HG03039 (cell line): ENCODE data around the gene PRKCE.

Experiments
- ATAC-seq: cut with Tn5 transposase; IDR thresholded peaks from one replicate; pipeline ENCODE4 v1.9.1; 2021; ENCODE audit warnings: mild to moderate bottlenecking, moderate library complexity; ENCODE audit not compliant: unreplicated experiment

The PRKCE gene

DNA sequence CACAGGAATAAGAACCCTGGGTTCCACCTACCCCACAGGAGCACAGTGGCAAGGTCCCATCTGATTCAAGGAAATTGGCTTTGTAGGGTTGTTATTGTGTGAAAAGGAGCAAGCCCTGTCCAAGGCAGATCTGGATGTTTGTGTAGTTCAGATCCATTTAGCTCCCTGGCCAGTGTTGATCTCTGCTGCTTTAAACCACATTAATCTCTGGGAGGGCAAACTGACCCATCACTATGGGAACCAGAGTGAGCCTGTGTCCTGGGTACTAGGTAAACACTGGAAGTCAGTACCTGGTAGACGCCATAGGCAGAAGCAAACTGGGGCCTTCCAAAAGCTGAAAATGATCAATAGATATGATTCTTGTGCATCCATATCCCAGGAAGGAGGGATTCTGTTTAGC lies 374.2 kb downstream of the PRKCE start:
- ATAC-seq: no peak

DNA sequence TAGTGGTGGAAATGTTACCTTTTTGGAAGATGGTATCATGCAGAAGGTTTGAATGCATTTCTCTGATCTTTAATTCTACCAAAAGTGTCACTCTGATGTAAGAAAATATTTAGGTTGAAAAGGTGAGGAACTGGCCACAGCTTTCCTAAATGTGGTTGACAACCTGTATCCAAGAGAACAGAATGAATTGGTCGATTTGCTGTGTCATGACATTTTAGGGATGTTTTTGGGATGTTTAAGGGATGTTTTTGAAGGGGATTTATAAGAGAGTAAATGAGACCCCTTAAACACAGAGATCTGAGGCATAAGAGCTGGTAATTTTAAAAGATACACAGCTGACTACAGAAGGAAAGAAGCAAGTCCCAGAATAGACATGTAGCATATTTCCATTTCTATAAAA lies 375.0 kb downstream of the PRKCE start:
- no peak for ATAC-seq

DNA sequence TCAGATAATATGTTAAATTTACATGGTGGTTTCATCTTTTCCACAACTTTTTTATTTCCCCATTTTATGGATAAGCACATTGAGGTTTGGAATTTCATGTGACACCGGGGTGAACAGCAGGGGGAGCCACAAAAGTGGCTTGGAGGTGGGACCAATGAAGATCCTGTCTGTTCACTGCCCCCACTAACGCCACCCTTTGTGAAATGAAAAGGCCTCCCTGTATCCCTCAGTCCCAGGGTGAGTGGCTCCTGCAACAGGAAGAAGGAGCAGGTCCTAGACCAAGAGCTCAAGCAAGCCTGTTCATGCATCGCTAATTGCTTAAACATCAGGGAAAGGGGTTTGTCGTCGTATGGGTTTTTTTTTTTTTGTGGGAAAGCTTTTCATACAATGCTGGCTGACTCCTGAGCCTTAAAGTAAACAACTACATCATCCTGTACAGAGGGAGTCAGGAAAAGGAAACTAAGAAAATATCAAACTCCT lies 377.9 kb downstream of the PRKCE start:
- no peak for ATAC-seq

DNA sequence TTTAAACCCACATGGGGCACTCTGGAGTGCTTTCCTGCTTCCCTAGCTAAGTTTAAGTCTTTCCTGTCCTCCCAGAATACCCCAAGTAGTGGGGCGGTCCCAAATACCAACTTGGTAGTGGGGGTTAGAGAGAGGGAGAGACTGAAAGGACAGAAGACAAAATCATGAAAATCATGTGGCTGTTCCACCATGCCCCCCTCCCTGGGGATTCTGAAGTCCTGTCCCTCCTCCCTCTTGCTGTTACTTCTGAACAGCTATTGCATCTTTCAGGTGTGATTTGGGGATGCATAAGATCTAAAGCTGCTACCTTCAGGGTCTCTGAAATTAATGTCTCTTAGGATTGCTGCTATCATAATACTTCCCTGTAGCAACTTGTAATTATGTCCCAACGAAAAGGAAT lies 378.9 kb downstream of the PRKCE start:
- ATAC-seq: no peak

DNA sequence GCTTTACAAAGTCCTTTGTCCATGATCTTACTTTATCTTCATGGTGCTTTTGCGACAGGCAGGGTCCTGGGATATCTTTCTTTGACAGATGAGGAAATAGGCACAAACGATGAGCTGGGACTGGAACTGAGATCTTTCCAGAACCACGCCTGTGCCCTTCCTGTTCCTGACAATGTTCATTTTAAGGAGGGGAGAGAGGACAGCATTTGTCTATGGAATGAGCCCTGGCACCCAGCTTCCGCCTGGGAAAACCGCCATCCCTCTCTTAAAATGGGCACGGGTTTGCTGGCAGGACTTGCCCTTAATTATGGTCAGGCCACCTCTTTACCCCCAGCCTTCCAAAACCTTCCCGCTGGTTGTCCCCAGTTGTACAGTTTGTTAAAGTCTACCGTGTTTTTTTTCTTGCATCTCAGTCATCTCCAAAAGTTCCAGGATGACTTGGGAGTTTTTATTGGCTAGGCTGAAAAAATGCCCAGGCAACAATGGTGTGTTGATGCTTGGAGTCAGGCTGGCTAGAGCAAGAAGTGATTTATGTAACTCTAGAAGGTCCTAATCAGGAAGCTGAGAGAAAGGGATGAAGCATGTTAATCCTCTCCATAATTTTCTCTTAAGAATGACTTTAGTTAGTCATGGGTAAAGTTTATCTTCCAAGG lies 380.8 kb downstream of the PRKCE start:
- ATAC-seq: no peak

DNA sequence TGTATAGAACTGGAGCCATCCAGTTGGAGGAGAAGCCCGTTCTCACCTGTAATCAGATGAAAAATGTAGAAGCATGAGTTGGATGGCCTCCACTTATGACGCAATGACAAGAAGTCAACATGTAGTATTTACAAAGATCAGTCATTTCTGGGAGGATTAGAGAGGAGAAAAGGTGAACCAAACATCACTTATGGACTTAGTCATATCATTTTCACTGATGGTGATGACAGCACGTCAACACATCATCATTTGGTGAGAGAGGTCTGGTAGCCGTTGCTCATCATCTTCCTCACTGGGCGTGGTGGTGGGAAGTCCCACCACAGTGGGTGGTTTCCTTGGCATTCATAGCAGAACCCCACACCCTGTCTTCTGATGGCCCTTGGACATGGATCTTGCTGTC lies 381.5 kb downstream of the PRKCE start:
- no peak for ATAC-seq

DNA sequence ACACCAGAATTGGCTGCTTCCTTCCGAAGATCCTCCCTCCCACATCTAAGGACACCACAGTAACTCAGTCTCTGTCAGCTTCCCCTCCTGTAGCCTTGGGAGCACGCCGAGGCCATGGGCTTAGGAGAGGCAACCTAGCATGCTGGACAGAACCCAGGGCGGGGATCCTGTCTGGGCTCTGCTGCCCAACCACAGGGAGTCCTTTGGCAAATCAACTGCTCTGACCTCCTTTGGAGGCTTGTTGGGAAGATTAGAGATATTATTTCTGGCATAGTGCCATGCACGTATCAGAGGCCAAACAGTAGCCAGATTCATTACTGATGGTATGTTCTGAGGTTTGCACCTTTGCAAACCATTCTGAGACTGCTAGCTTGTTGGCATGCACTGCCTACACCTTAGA lies 383.1 kb downstream of the PRKCE start:
- no peak for ATAC-seq

DNA sequence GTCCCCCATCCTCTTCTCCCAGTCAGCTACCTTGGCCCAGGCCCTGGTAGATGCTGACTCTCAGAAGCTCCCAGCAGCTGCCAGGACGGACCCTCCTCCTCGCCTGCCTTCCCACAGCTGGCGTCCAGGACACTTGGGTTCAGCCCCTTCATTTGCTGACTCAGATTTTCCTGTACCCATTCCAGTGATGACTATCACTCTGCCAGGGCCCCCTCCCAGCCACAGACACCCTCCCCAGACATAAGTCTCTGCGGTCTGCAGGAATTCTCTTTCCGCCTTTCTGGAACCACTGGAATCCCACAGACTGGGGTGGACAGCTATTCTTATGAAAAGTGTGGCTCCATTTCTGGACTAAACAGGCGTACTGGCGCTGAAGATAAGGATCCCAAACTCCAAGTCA lies 385.5 kb downstream of the PRKCE start:
- ATAC-seq: no peak

DNA sequence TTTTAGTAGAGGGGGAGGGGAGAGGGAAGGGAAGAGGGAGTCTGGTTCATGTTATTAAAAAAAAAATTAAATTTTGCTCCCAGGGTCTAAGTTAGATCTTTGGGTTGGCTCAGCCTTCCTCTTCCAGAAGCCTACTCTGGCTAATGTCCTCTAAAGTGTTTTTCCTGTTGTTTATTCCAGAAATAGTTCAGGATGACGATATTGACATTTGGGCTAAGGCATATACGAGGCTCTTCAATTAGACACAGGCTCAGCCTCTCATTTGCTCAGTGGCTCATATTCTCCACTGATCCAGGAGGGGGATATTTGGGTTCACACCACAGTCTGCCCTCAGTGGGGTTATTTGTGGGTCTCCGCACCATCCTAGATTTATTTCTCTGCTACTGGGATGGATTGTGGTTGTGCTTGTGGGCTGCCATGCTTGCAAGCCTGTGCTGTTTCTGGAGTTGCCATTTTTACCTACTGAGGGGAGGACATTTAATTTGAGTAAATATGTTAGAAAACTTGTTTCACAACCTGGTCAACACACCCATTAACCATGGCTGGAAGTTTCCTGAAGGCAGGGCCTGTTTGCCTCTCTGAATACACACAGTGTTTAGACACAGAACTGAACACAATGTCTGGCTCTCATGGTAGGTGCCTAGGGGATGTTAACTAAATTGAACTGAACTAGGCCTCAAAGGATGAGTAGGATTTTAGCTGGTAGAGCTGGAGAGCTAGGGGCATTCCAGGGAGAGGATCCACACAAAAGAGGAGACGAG lies 388.2 kb downstream of the PRKCE start:
- no peak for ATAC-seq

DNA sequence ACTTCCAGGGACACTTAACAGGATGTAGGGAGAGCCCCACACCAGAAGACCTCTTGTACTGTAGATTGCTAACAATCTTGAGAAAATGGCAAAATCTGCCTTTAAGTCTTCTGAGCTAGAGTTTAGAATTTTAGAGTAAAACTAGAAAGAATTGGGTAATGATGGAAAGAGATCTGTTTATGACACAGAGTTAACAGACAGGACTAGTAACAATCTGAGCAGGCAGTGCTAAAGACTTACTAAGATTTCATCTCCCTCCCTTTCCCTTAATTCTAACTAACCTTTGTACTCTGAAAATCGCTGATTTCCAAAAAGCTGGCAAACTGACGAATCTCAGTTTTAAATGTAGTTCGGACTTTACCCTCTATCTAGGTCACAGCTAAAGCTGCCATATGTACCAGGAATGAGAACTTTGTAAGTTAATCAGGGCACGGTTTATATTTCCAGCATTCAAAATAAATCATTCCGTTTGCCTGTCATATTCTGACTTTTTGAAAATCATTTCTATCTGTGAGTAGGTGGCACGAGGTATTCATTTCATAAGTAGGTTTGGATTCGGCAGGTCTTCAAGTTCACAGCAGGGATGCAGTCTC lies 389.2 kb downstream of the PRKCE start:
- no peak for ATAC-seq

DNA sequence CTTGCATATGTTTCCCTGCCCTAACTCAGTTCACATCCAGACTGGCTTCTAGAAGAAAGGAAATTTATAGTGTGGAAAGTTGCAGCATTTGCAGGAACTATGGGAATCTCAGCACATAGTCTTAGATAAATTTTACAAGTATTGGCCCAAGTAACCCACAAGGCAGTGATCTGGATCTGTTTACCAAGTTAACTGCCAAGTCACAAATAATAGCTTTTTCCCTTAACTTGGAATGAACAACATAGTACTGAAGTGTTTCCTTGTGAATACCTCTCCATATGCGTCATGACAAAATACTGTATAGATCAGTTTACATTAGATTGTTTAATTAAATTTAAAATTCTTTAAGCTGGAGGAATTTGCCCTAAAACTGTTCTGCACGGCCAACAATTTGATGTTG lies 390.0 kb downstream of the PRKCE start:
- no peak for ATAC-seq

DNA sequence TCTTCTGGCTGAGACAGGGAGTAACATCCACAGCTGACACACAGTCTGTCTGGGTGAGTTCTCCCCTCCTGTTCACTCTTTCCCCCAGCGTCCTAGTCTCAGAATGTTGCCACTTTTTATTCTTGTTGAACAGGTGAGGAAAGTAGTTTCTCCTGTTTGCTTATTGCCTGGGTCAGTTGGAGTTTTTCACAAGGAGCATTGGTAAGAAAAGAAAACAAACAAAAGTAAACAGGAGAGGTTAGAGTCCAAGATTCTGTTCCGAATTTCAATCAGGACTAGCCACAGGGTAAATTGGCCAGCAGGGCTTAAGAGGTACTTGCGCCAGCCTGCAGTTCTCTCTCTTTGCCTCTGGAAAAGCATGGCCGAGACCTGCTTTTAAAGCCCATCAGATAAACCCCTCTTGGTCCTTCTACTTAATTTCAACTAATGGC lies 390.7 kb downstream of the PRKCE start:
- no peak for ATAC-seq

DNA sequence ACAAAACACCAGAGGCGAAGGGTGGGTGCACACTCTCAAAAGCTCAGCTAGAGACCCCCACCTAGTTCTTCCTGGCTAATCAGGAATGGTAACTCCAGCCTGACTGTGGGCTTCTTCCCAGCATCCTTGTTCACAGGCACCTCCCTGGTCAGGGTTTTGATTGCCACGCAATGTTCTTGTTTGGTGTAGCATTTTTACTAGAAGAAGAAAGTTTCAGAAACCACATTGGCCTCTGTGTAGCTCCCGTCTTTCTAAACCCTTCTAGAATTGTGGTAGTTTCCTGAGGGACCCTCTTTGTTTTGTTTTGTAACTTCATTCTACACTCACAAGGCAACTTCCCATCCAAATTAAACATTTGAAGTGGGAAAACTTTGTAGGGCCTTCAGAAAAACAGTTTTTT lies 391.2 kb downstream of the PRKCE start:
- ATAC-seq: no peak

DNA sequence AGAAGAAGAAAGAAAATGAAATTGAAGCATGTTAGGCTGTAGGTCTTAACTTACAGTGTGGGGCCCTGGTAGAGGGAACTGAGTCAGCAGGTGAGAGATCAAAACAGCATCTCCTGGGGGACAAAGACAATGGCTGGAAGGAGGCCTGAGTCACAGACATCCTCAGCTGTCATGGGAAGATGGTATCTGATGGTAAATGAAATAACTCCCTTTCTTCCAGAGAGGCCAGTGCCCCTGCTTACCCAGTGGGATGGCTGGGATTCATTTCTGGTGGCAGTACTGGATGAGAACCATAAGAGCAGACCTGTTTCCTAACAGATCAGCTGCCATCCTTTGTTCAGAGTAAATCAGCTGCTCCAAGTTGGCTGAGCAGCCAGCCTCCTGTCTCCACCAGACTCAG lies 394.4 kb downstream of the PRKCE start:
- ATAC-seq: no peak

DNA sequence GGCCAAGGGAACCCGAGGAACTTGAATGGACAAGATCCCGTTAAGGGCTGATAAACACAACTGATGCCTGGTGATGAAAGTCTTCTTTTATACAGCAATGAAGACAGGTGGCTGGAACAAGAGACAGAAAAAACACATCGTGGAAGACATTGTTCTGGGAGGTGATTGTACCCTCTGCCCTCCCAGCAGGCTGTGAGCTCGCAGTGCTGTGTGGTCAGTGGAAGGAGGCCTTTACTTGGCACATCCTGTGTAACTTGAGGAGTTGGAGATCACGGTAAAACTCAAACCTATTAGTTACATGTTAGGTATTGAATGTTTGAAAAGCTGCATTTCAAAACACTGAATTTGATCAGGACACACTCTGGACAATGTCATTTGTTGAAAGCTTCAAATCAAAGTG lies 395.8 kb downstream of the PRKCE start:
- ATAC-seq: no peak

DNA sequence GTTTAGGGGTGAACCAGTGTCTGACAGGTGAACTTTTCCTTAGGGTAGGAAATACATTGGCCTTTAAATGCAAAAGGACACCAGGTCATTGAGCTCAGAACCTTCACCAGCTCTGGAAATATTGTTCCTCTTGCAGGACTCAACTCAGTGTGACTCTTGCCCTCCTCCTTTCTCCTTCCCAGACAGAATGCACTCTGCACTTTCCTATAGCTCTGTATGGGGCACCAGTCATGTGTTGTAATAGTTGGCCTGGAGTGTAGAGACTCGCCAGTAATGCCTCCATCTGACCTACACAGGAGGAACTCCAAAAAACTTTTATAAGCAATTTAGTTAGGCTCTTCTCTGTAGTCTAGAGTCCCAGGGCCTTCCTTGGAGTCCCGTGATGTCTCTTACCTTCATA lies 397.2 kb downstream of the PRKCE start:
- ATAC-seq: no peak

DNA sequence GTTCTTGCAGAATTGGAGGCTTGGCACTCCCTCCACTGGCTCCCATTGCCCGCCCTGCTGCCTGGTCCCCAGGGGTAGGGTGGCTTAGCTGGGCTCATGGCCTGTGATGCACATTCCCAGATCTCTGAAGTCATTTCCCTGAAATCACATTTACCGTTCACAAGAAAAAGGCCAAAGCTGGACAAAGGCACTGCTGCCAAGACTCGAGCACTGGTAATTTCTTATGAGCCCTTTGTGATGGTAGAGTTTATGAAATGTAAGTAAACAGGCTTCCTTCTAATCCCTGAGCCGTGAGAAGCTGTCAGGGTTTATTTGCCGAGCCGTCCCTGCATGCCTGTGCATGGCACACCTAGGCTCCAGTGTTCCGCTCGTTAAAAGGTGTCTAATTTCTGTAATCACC lies 398.6 kb downstream of the PRKCE start:
- no peak for ATAC-seq

DNA sequence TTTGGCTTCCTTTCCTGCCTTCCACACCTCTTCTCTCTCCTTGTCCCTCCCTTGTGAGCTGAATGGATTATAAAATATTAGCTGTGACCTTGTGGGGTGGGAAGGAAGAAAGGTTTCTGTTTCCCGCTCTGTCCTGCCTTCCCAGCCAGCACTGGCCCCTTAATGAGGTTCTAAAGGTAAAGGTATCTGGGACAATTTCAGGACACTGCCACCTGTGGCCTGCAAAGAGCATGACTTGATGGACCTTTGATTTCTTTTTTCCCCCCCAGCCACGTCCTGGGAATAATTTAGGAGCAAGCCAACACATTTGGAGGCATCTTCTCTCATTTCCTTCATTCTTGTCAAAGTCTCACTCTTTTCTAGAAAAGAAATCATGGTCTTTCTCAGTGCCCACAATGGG lies 399.0 kb downstream of the PRKCE start:
- no peak for ATAC-seq

DNA sequence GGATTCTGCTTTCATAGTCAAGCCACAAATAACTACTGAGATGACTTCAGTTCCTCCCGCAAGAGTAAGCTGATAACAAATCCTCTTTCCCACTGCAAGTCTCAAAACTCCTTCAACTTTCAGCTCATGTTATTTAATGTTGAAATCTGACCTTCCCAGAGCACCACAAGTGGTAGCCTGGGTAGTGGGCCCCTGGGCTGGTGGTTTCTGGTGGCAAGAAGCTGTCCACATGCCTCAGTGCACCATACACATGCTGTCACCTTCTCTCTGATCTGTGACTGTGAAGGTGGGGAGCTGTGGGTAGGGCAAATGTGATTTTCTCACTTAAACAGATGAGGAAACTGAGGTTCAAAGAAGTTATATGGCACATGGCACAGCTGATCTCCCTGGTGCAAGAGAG lies 399.6 kb downstream of the PRKCE start:
- no peak for ATAC-seq

DNA sequence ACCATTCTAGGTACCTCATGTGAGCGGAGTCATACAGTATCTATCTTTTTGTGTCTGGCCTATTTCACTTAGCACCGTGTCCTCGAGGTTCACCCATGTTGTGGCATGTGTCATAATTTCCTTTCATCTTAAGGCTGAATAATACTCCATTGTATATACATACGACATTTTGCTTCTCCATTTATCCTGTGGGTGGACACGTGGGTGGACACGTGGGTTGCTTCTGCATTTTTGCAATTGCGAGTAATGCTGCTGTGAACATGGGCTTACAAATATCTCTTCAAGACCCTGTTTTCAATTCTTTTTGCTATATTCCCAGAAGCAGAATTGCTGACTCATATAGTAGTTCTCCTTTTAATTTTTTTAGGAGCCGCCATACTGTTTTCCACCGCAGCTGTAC lies 402.1 kb downstream of the PRKCE start:
- ATAC-seq: no peak

DNA sequence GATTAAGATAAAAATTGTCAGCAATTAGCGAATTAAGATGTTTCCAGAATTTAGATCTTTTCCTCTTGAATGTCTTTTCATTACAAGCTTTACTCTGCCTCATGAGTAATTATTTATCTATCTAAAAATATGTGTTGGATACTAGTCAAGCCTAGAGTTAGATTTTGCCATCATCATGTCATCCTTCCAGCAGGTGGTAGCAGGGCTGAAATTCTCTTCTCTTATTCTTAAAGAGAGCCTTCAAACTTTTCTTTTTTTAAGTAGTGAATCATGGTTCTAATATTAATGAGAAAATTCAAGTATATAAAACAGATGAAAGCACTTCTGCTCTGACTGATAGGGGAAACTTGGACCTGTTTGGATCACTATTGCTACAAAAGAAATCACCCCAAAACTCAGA lies 405.1 kb downstream of the PRKCE start:
- no peak for ATAC-seq

DNA sequence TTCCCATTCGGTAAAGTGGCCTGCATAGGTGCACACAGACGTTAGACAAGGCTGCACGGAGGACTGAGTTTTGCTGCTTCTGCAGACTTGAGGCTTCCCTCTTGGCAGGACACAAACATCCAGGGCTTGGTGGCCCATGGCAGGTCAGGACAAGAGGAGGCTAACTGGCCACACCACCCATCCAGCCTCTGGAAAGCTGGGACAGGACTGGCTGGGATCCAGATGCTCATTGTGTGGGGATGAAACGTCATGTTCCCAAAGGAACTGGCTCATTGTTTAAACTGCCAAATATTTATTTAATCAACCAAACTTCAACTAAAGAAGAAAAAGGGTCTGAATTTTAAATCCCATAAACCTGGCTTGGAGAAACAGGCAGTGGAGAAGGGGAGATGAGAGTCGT lies 406.7 kb downstream of the PRKCE start:
- ATAC-seq: no peak
